Measurements from ENCODE around the gene RNASE4. TPM values are rescaled to one million over a fixed set of nuclear protein-coding genes. Genes with fewer than 3 reads are reported as not detected.

RNASE4 gene
- total RNA-seq, 1 experiment from 2014 or later, result 3.9 TPM

- CTCF ChIA-PET, result interaction anchor here (0.6 to 2.9 kb wide), 12 partner anchors 10 to 315 kb away, joined by 3 to 59 read pairs (median 6); partner anchors contain the start of genes PARP2, PIP4P1 and RNASE4
These were observed 26.1 kb upstream of the RNASE4 start for GRCh38 chr14:20658246-20658645.

More at GRCh38 chr14:20658246-20658645, 26.1 kb upstream of the RNASE4 start:
- Histone ChIP-seq H3K27ac (ENCODE audit: low read depth, low read length) (peak overlapping the region; percentile 50), H3K9ac (ENCODE audit: low read length) (no peak overlapping the region), H3K36me3 (ENCODE audit: control insufficient read depth in 1 of 2, insufficient read depth in 2 of 2, low read length in 2 of 2) (no peaks in the 10 kb centered on the region), H3K4me1 (ENCODE audit: control insufficient read depth in 1 of 2, insufficient read depth in 2 of 2, low read length in 2 of 2) (peaks cover 15 to 39% of the 10 kb centered on the region in 2 experiments), H3K27me3 (ENCODE audit: insufficient read depth, low read length) (no peaks in the 10 kb centered on the region), H3K9me2 (ENCODE audit: insufficient read depth) (no peaks in the 10 kb centered on the region), H2AFZ (ENCODE audit: low read depth, low read length, poor library complexity, severe bottlenecking) (peak overlapping the region; percentile 11), H3K4me2 (ENCODE audit: low read length) (peak overlapping the region; percentile 67), H3K79me2 (ENCODE audit: insufficient read depth, low read length) (no peaks in the 10 kb centered on the region), H3K9me3 (ENCODE audit: control insufficient read depth in 1 of 2, insufficient read depth in 1 of 2, low read depth in 1 of 2, low read length in 2 of 2) (no peaks in the 10 kb centered on the region), H3K4me3 (replicated peaks in 1 of 2; ENCODE audit: low read depth in 1 of 2, low read length in 2 of 2) (peak overlapping the region; percentile 23 to 33; a peak in 3 of 4 replicates), H4K20me1 (ENCODE audit: insufficient read depth) (no peaks in the 10 kb centered on the region)
- DNase-seq (ENCODE audit: low read depth, low spot score), result no peak
- no peak for ATAC-seq
- ChIA-PET RAD21 (ENCODE audit: low non-redundant PET in 1 of 2, low total read pairs in 2 of 2, uncharacterized antibody in 2 of 2, unreplicated experiment in 2 of 2) (interaction anchor here (0.7 to 1.0 kb wide), 2 partner anchors 25 to 45 kb away, joined by 3 read pairs; no protein-coding TSS in a partner anchor), POLR2A (interaction anchor here (0.9 to 4.9 kb wide), 6 partner anchors 12 to 316 kb away, joined by 3 to 39 read pairs (median 4); partner anchors contain the start of genes PARP2 and RNASE4)
- no TSS peak for BruUV-seq (replicated peaks)
- intact Hi-C loops (cut with micrococcal nuclease), result no loop called here
- TF ChIP-seq YY1 (IDR thresholded peaks at IDR 0.05; ENCODE audit: extremely low read depth, insufficient replicate concordance, low read depth, low read length) (no peak), SRF (IDR thresholded peaks at IDR 0.05; ENCODE audit: low read depth) (no peak), TCF7L2 (IDR thresholded peaks at IDR 0.05; ENCODE audit: borderline replicate concordance, extremely low read depth, insufficient read depth, insufficient read length) (no peak), ZBTB33 (IDR thresholded peaks at IDR 0.05; ENCODE audit: extremely low read depth, insufficient replicate concordance, low read length) (no peak), ZFX (IDR thresholded peaks at IDR 0.05) (no peak), POLR2AphosphoS5 (IDR thresholded peaks at IDR 0.05; ENCODE audit: low read depth, low read length) (no peak), FOSL1 (IDR thresholded peaks at IDR 0.05; ENCODE audit: low read depth) (no peak), EGR1 (IDR thresholded peaks at IDR 0.05; ENCODE audit: low read depth) (no peak), JUND (IDR thresholded peaks at IDR 0.05) (no peak), CBX3 (IDR thresholded peaks at IDR 0.05; ENCODE audit: low read depth) (no peak; the same call in 1 of the 2 replicates), RAD21 (IDR thresholded peaks at IDR 0.05; ENCODE audit: low read depth) (no peak), EZH2 (IDR thresholded peaks at IDR 0.05) (no peak), SP1 (IDR thresholded peaks at IDR 0.05; ENCODE audit: low read depth) (no peak), POLR2A (IDR thresholded peaks at IDR 0.05; ENCODE audit: borderline replicate concordance, extremely low read depth, insufficient read depth, insufficient read length) (no peak), EZH2phosphoT487 (IDR thresholded peaks at IDR 0.05; ENCODE audit: borderline replicate concordance) (no peak), ZNF274 (IDR thresholded peaks at IDR 0.05; ENCODE audit: low read depth, low read length) (no peak)
- TF ChIP-seq, protein P1, sequence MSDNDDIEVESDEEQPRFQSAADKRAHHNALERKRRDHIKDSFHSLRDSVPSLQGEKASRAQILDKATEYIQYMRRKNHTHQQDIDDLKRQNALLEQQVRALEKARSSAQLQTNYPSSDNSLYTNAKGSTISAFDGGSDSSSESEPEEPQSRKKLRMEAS (IDR thresholded peaks at IDR 0.05), result no peak
- TF ChIP-seq, protein P2, sequence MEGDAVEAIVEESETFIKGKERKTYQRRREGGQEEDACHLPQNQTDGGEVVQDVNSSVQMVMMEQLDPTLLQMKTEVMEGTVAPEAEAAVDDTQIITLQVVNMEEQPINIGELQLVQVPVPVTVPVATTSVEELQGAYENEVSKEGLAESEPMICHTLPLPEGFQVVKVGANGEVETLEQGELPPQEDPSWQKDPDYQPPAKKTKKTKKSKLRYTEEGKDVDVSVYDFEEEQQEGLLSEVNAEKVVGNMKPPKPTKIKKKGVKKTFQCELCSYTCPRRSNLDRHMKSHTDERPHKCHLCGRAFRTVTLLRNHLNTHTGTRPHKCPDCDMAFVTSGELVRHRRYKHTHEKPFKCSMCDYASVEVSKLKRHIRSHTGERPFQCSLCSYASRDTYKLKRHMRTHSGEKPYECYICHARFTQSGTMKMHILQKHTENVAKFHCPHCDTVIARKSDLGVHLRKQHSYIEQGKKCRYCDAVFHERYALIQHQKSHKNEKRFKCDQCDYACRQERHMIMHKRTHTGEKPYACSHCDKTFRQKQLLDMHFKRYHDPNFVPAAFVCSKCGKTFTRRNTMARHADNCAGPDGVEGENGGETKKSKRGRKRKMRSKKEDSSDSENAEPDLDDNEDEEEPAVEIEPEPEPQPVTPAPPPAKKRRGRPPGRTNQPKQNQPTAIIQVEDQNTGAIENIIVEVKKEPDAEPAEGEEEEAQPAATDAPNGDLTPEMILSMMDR (IDR thresholded peaks at IDR 0.05 in 2 of 3, conservative IDR thresholded peaks at IDR 0.05 in 1 of 3; ENCODE audit: borderline replicate concordance in 1 of 3, insufficient read depth in 1 of 3, low read depth in 2 of 3, low read length in 2 of 3), result no peak
- TF ChIP-seq, protein P3, sequence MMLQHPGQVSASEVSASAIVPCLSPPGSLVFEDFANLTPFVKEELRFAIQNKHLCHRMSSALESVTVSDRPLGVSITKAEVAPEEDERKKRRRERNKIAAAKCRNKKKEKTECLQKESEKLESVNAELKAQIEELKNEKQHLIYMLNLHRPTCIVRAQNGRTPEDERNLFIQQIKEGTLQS (IDR thresholded peaks at IDR 0.05), result no peak
- TF ChIP-seq, protein P4, sequence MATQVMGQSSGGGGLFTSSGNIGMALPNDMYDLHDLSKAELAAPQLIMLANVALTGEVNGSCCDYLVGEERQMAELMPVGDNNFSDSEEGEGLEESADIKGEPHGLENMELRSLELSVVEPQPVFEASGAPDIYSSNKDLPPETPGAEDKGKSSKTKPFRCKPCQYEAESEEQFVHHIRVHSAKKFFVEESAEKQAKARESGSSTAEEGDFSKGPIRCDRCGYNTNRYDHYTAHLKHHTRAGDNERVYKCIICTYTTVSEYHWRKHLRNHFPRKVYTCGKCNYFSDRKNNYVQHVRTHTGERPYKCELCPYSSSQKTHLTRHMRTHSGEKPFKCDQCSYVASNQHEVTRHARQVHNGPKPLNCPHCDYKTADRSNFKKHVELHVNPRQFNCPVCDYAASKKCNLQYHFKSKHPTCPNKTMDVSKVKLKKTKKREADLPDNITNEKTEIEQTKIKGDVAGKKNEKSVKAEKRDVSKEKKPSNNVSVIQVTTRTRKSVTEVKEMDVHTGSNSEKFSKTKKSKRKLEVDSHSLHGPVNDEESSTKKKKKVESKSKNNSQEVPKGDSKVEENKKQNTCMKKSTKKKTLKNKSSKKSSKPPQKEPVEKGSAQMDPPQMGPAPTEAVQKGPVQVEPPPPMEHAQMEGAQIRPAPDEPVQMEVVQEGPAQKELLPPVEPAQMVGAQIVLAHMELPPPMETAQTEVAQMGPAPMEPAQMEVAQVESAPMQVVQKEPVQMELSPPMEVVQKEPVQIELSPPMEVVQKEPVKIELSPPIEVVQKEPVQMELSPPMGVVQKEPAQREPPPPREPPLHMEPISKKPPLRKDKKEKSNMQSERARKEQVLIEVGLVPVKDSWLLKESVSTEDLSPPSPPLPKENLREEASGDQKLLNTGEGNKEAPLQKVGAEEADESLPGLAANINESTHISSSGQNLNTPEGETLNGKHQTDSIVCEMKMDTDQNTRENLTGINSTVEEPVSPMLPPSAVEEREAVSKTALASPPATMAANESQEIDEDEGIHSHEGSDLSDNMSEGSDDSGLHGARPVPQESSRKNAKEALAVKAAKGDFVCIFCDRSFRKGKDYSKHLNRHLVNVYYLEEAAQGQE (IDR thresholded peaks at IDR 0.05; ENCODE audit: low read depth), result no peak
